Upper lobe of left lung (tissue), 4 donors: ENCODE results near the gene GIMD1.

Source experiments
- EP300 ChIP-seq, 4 donors: sonication (generic); formaldehyde crosslinking; IDR thresholded peaks; one replicate each; pipeline ENCODE4 v1.5.1; 2017; ENCODE audit warnings: antibody characterized with exemption in 4 of 4, control low read depth in 2 of 4
- POLR2A ChIP-seq, 4 donors: fragments of 450-650 bp; IDR thresholded peaks; one replicate each; pipeline ENCODE4 v1.5.1; 2016 to 2017; ENCODE audit warnings: antibody characterized with exemption in 4 of 4, mild to moderate bottlenecking in 2 of 4
- POLR2AphosphoS5 ChIP-seq, 2 donors: sonication (generic); formaldehyde crosslinking; IDR thresholded peaks; one replicate each; pipeline ENCODE4 v1.5.1; 2017; ENCODE audit warnings: antibody characterized with exemption in 2 of 2
- TF ChIP-seq, protein P1 (sequence below), 6 experiments: fragments of 450-650 bp in 4 of 6; fragments of 200-600 bp in 2 of 6; sonication (generic) in 2 of 6; IDR thresholded peaks; one replicate each; pipeline ENCODE4 v1.5.1; 2016 to 2019; ENCODE audit warnings: antibody characterized with exemption in 6 of 6

DNA sequence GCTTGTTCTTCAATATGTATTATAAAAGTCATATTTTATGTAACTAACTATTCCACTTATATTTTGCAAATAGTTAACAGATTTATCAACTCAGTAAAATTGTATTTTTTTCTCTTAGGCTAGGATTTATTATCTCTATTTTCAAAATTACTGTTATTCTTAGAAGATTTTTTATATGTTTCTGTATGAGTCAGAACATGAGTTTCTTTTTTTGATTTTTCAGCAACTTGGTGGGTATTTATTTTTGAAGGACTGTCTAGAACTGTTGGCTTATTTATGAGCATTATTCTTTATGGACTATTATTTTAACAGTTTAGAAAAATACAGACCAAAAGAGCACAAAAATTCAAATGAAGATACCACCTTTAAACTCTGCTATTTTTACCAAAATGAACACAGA is 45.5 kb downstream of the GIMD1 start:
- TF ChIP-seq POLR2A (IDR thresholded peaks at IDR 0.05), result no peak
- TF ChIP-seq, protein P1, sequence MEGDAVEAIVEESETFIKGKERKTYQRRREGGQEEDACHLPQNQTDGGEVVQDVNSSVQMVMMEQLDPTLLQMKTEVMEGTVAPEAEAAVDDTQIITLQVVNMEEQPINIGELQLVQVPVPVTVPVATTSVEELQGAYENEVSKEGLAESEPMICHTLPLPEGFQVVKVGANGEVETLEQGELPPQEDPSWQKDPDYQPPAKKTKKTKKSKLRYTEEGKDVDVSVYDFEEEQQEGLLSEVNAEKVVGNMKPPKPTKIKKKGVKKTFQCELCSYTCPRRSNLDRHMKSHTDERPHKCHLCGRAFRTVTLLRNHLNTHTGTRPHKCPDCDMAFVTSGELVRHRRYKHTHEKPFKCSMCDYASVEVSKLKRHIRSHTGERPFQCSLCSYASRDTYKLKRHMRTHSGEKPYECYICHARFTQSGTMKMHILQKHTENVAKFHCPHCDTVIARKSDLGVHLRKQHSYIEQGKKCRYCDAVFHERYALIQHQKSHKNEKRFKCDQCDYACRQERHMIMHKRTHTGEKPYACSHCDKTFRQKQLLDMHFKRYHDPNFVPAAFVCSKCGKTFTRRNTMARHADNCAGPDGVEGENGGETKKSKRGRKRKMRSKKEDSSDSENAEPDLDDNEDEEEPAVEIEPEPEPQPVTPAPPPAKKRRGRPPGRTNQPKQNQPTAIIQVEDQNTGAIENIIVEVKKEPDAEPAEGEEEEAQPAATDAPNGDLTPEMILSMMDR (IDR thresholded peaks at IDR 0.05), result no peak
- TF ChIP-seq POLR2AphosphoS5 (IDR thresholded peaks at IDR 0.05), result no peak
- no peak for TF ChIP-seq EP300 (IDR thresholded peaks at IDR 0.05)
